ENCODE measurements around the gene LITAFD.

DNA sequence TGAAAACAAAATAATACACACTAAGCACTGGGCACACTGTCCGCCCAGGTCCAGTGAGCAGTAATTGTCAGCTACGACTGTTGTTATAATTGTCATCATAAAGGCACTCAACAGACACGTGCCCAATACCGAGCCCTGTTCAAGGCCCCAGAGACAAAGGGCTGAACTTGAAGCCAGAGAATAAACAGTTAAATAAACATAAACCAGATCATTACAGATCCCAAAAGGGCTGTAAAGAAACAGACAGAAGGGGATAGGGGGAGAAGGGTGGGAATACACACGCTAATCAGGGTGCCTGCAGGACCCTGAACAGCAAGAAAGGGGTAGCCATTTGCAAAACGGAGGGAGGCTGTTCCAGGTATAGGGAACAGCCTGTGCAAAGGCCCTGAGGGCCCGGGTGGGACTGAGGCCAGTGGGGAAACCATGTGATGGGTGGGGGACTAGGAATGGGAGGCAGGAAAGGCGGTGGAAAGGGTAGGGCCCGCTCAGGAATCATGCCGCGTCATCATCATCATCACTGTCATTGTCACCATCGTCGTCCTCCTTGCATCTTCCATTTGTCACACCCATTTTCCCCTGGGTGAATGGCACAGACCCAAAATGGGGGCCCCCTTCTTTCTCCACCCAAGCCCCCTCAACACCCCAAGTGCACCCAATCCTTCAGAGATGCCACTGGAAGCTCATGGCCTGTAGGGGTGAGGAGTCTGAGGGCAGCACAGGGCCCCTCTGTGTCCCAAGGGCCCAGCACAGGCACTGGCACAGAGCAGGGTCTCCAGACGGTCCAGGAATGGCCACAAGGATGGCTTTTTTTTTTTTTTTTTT, 19.6 kb upstream of the LITAFD start:
- TF ChIP-seq, protein P1, sequence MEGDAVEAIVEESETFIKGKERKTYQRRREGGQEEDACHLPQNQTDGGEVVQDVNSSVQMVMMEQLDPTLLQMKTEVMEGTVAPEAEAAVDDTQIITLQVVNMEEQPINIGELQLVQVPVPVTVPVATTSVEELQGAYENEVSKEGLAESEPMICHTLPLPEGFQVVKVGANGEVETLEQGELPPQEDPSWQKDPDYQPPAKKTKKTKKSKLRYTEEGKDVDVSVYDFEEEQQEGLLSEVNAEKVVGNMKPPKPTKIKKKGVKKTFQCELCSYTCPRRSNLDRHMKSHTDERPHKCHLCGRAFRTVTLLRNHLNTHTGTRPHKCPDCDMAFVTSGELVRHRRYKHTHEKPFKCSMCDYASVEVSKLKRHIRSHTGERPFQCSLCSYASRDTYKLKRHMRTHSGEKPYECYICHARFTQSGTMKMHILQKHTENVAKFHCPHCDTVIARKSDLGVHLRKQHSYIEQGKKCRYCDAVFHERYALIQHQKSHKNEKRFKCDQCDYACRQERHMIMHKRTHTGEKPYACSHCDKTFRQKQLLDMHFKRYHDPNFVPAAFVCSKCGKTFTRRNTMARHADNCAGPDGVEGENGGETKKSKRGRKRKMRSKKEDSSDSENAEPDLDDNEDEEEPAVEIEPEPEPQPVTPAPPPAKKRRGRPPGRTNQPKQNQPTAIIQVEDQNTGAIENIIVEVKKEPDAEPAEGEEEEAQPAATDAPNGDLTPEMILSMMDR (conservative IDR thresholded peaks at IDR 0.05; ENCODE audit: low read depth, low read length), result no peak
- TF ChIP-seq SMC3 (IDR thresholded peaks at IDR 0.05; ENCODE audit: low read depth, low read length) (no peak), POLR2A (IDR thresholded peaks at IDR 0.05; ENCODE audit: low read depth, low read length) (no peak; the same call in 1 of the 2 replicates), RAD21 (IDR thresholded peaks at IDR 0.05; ENCODE audit: low read length) (no peak), CEBPB (IDR thresholded peaks at IDR 0.05; ENCODE audit: low read depth, low read length) (no peak), MAFK (IDR thresholded peaks at IDR 0.05; ENCODE audit: low read depth, low read length) (no peak), RCOR1 (IDR thresholded peaks at IDR 0.05; ENCODE audit: insufficient replicate concordance, low read length) (no peak), FOS (IDR thresholded peaks at IDR 0.05; ENCODE audit: low read depth, low read length) (no peak), MAZ (IDR thresholded peaks at IDR 0.05; ENCODE audit: borderline replicate concordance, low read depth, low read length) (no peak), MXI1 (IDR thresholded peaks at IDR 0.05; ENCODE audit: borderline replicate concordance, low read depth, low read length) (no peak), RFX5 (IDR thresholded peaks at IDR 0.05; ENCODE audit: low read depth, low read length) (no peak)
- TF ChIP-seq, protein P2, sequence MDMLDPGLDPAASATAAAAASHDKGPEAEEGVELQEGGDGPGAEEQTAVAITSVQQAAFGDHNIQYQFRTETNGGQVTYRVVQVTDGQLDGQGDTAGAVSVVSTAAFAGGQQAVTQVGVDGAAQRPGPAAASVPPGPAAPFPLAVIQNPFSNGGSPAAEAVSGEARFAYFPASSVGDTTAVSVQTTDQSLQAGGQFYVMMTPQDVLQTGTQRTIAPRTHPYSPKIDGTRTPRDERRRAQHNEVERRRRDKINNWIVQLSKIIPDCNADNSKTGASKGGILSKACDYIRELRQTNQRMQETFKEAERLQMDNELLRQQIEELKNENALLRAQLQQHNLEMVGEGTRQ (IDR thresholded peaks at IDR 0.05; ENCODE audit: low read depth, low read length), result no peak
- TF ChIP-seq, protein P3, sequence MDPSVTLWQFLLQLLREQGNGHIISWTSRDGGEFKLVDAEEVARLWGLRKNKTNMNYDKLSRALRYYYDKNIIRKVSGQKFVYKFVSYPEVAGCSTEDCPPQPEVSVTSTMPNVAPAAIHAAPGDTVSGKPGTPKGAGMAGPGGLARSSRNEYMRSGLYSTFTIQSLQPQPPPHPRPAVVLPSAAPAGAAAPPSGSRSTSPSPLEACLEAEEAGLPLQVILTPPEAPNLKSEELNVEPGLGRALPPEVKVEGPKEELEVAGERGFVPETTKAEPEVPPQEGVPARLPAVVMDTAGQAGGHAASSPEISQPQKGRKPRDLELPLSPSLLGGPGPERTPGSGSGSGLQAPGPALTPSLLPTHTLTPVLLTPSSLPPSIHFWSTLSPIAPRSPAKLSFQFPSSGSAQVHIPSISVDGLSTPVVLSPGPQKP (IDR thresholded peaks at IDR 0.05; ENCODE audit: borderline replicate concordance, low read depth, low read length), result no peak
